Measurements from ENCODE around the gene LUZP2. TPM values are rescaled to one million over a fixed set of nuclear protein-coding genes. Genes with fewer than 3 reads are reported as not detected.

Gene LUZP2
- total RNA-seq, 1 experiment from 2014 or later: 3.8 TPM

DNA sequence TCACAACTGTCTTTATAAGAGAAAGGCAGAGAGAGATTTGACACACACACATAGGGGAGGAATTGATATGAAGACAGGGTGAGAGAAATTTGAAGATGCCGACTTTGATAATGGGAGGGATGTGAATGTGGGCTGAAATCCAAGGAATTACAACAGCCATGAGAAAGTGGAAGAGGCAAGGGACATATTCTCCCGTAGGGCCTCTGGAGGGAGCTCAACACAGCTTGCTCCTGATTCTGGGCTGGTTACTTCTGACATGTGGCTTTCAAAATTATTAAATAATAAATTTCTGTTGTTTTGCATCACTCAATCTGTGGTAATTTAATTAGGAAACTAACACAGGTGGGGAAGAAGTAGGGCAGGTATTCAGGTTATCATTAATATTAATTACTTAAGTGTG lies 282.9 kb downstream of the LUZP2 start (continued):
- TF ChIP-seq NR3C1 (CRISPR knock-in tag; conservative IDR thresholded peaks at IDR 0.05; ENCODE audit: low read depth) (no peak), OVOL2 (CRISPR knock-in tag; IDR thresholded peaks at IDR 0.05; ENCODE audit: borderline replicate concordance) (no peak), GTF2I (CRISPR knock-in tag; conservative IDR thresholded peaks at IDR 0.05) (no peak)

DNA sequence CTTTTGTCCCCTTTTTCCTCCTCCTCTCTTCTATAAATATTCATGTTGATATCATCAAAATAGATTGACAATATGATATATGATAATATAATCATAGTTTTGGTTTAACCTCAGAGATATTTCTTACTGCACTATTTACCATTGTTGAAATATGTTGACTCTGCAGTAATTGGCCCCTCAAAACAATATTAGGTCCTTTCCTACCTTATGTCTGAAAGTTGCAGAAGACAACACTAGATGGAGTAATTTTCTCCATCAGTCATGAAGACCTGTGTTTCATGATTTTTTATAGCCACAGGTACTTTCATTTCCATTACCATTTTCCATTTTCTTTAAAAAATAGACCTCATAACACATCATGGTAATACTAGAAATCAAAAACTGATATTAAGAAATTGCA lies 284.4 kb downstream of the LUZP2 start:
- Mint-ChIP-seq H3K36me3 (no peaks in the 10 kb centered on the region), H3K27ac (no peak overlapping the region), H3K4me3 (no peak overlapping the region), H3K4me1 (peaks cover 29% of the 10 kb centered on the region), H3K27me3 (ENCODE audit: low read depth) (no peaks in the 10 kb centered on the region), H3K9me3 (no peaks in the 10 kb centered on the region)
- ChIA-PET POLR2A (no interaction called here), CTCF (no interaction called here)
- TF ChIP-seq, protein P1, sequence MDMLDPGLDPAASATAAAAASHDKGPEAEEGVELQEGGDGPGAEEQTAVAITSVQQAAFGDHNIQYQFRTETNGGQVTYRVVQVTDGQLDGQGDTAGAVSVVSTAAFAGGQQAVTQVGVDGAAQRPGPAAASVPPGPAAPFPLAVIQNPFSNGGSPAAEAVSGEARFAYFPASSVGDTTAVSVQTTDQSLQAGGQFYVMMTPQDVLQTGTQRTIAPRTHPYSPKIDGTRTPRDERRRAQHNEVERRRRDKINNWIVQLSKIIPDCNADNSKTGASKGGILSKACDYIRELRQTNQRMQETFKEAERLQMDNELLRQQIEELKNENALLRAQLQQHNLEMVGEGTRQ (CRISPR knock-in tag; IDR thresholded peaks at IDR 0.05): no peak
- TF ChIP-seq TP53 (CRISPR knock-in tag; IDR thresholded peaks at IDR 0.05): no peak
- TF ChIP-seq FOXK1 (CRISPR knock-in tag; IDR thresholded peaks at IDR 0.05): no peak
- TF ChIP-seq EMX1 (CRISPR knock-in tag; IDR thresholded peaks at IDR 0.05): no peak
- no peak for TF ChIP-seq MXD4 (CRISPR knock-in tag; IDR thresholded peaks at IDR 0.05; ENCODE audit: borderline replicate concordance)
- TF ChIP-seq, protein P2, sequence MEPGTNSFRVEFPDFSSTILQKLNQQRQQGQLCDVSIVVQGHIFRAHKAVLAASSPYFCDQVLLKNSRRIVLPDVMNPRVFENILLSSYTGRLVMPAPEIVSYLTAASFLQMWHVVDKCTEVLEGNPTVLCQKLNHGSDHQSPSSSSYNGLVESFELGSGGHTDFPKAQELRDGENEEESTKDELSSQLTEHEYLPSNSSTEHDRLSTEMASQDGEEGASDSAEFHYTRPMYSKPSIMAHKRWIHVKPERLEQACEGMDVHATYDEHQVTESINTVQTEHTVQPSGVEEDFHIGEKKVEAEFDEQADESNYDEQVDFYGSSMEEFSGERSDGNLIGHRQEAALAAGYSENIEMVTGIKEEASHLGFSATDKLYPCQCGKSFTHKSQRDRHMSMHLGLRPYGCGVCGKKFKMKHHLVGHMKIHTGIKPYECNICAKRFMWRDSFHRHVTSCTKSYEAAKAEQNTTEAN (CRISPR knock-in tag; IDR thresholded peaks at IDR 0.05): no peak
- TF ChIP-seq NR2C2 (CRISPR knock-in tag; IDR thresholded peaks at IDR 0.05): no peak
- TF ChIP-seq, protein P3, sequence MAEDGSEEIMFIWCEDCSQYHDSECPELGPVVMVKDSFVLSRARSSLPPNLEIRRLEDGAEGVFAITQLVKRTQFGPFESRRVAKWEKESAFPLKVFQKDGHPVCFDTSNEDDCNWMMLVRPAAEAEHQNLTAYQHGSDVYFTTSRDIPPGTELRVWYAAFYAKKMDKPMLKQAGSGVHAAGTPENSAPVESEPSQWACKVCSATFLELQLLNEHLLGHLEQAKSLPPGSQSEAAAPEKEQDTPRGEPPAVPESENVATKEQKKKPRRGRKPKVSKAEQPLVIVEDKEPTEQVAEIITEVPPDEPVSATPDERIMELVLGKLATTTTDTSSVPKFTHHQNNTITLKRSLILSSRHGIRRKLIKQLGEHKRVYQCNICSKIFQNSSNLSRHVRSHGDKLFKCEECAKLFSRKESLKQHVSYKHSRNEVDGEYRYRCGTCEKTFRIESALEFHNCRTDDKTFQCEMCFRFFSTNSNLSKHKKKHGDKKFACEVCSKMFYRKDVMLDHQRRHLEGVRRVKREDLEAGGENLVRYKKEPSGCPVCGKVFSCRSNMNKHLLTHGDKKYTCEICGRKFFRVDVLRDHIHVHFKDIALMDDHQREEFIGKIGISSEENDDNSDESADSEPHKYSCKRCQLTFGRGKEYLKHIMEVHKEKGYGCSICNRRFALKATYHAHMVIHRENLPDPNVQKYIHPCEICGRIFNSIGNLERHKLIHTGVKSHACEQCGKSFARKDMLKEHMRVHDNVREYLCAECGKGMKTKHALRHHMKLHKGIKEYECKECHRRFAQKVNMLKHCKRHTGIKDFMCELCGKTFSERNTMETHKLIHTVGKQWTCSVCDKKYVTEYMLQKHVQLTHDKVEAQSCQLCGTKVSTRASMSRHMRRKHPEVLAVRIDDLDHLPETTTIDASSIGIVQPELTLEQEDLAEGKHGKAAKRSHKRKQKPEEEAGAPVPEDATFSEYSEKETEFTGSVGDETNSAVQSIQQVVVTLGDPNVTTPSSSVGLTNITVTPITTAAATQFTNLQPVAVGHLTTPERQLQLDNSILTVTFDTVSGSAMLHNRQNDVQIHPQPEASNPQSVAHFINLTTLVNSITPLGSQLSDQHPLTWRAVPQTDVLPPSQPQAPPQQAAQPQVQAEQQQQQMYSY (CRISPR knock-in tag; IDR thresholded peaks at IDR 0.05): no peak
- TF ChIP-seq KAT7 (CRISPR knock-in tag; IDR thresholded peaks at IDR 0.05; ENCODE audit: borderline replicate concordance): no peak
- TF ChIP-seq RORB (CRISPR knock-in tag; IDR thresholded peaks at IDR 0.05): no peak
- no peak for TF ChIP-seq RELA (CRISPR knock-in tag; IDR thresholded peaks at IDR 0.05; ENCODE audit: borderline replicate concordance)
- no peak for TF ChIP-seq SMAD3 (CRISPR knock-in tag; IDR thresholded peaks at IDR 0.05; ENCODE audit: borderline replicate concordance)
- TF ChIP-seq GRHL2 (CRISPR knock-in tag; IDR thresholded peaks at IDR 0.05; ENCODE audit: insufficient replicate concordance, severe bottlenecking): no peak
- TF ChIP-seq ZNF121 (CRISPR knock-in tag; IDR thresholded peaks at IDR 0.05): no peak
- TF ChIP-seq FOXJ3 (CRISPR knock-in tag; IDR thresholded peaks at IDR 0.05; ENCODE audit: borderline replicate concordance): no peak
- no peak for TF ChIP-seq JUN (CRISPR knock-in tag; IDR thresholded peaks at IDR 0.05)
- no peak for TF ChIP-seq ZNF263 (CRISPR knock-in tag; IDR thresholded peaks at IDR 0.05; ENCODE audit: low read depth)
- TF ChIP-seq, protein P4, sequence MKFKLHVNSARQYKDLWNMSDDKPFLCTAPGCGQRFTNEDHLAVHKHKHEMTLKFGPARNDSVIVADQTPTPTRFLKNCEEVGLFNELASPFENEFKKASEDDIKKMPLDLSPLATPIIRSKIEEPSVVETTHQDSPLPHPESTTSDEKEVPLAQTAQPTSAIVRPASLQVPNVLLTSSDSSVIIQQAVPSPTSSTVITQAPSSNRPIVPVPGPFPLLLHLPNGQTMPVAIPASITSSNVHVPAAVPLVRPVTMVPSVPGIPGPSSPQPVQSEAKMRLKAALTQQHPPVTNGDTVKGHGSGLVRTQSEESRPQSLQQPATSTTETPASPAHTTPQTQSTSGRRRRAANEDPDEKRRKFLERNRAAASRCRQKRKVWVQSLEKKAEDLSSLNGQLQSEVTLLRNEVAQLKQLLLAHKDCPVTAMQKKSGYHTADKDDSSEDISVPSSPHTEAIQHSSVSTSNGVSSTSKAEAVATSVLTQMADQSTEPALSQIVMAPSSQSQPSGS (CRISPR knock-in tag; IDR thresholded peaks at IDR 0.05; ENCODE audit: borderline replicate concordance, low read depth): no peak
- TF ChIP-seq, protein P5, sequence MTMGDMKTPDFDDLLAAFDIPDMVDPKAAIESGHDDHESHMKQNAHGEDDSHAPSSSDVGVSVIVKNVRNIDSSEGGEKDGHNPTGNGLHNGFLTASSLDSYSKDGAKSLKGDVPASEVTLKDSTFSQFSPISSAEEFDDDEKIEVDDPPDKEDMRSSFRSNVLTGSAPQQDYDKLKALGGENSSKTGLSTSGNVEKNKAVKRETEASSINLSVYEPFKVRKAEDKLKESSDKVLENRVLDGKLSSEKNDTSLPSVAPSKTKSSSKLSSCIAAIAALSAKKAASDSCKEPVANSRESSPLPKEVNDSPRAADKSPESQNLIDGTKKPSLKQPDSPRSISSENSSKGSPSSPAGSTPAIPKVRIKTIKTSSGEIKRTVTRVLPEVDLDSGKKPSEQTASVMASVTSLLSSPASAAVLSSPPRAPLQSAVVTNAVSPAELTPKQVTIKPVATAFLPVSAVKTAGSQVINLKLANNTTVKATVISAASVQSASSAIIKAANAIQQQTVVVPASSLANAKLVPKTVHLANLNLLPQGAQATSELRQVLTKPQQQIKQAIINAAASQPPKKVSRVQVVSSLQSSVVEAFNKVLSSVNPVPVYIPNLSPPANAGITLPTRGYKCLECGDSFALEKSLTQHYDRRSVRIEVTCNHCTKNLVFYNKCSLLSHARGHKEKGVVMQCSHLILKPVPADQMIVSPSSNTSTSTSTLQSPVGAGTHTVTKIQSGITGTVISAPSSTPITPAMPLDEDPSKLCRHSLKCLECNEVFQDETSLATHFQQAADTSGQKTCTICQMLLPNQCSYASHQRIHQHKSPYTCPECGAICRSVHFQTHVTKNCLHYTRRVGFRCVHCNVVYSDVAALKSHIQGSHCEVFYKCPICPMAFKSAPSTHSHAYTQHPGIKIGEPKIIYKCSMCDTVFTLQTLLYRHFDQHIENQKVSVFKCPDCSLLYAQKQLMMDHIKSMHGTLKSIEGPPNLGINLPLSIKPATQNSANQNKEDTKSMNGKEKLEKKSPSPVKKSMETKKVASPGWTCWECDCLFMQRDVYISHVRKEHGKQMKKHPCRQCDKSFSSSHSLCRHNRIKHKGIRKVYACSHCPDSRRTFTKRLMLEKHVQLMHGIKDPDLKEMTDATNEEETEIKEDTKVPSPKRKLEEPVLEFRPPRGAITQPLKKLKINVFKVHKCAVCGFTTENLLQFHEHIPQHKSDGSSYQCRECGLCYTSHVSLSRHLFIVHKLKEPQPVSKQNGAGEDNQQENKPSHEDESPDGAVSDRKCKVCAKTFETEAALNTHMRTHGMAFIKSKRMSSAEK (CRISPR knock-in tag; IDR thresholded peaks at IDR 0.05; ENCODE audit: borderline replicate concordance): no peak
- TF ChIP-seq GABPB1 (CRISPR knock-in tag; IDR thresholded peaks at IDR 0.05): no peak
- DNase-seq (ENCODE audit: low spot score) (no peak), ATAC-seq (no peak)
